Measurements from ENCODE around the gene GMPPB.

GMPPB gene

DNA sequence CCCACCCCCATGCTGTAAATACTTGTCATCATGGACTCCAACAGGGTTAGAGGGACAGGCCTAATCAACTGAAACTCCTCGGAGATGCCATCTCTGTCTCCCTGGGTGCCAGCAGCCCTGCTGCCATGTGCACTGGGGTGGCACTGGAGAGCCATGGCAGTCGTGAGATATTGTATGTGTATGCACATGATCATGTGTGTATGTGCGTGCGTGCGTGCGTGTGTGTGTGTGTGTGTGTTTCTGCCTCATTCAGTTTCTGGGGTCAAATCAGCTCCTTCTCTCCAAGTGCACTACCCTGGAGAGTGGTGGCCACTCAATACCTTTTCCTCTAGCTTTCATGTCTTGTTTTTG is 52.8 kb downstream of the GMPPB start:
- Histone ChIP-seq H3K9me3 (ENCODE audit: insufficient read depth, low read length) (no peaks in the 10 kb centered on the region), H3K36me3 (ENCODE audit: insufficient read depth, insufficient read length, low read length) (peaks cover 16% of the 10 kb centered on the region), H3K9ac (ENCODE audit: insufficient read length, low read depth) (no peak overlapping the region), H3K27me3 (ENCODE audit: insufficient read depth, insufficient read length) (no peaks in the 10 kb centered on the region), H3K4me1 (ENCODE audit: insufficient read depth, insufficient read length) (peaks cover 19% of the 10 kb centered on the region), H3K4me3 (ENCODE audit: insufficient read length, low read depth) (no peak overlapping the region)
- DNase-seq (ENCODE audit: low read depth, low spot score) = no peak
- TF ChIP-seq SUZ12 (IDR thresholded peaks at IDR 0.05; ENCODE audit: extremely low read depth, insufficient read depth, insufficient read length) (no peak), ZNF274 (IDR thresholded peaks at IDR 0.05; ENCODE audit: low read depth, low read length) (no peak), YY1 (IDR thresholded peaks at IDR 0.05; ENCODE audit: insufficient read depth, insufficient read length) (no peak)
